HepG2 (cell line): ENCODE measurements around the gene RGS14. TPM values are rescaled to one million over a fixed set of nuclear protein-coding genes. Genes with fewer than 3 reads are reported as not detected.

Source experiments
- ASH2L ChIP-seq: fragments of 300-600, 200-600 bp; sonication (generic); IDR thresholded peaks from 2 replicates; pipeline ENCODE4 v1.7.0; 2017; ENCODE audit warnings: low read depth, mild to moderate bottlenecking, moderate library complexity, mixed read lengths, low read length; ENCODE audit not compliant: insufficient read length
- CEBPB ChIP-seq: IDR thresholded peaks from 2 replicates; pipeline ENCODE4 v1.6.1; 2011; ENCODE audit warnings: low read depth, low read length, improper control_type of control experiment, borderline replicate concordance
- FOXC1 ChIP-seq: sonication (generic); formaldehyde crosslinking; IDR thresholded peaks from 2 replicates; pipeline ENCODE4 v1.8.0; 2022; ENCODE audit warnings: mild to moderate bottlenecking, missing genetic modification reagents, borderline replicate concordance
- GLI4 ChIP-seq: sonication (generic); formaldehyde crosslinking; IDR thresholded peaks from 2 replicates; pipeline ENCODE4 v1.5.1; 2020; ENCODE audit warnings: missing genetic modification reagents, mild to moderate bottlenecking, moderate library complexity, borderline replicate concordance
- HNRNPL ChIP-seq: fragments of 200-400 bp; formaldehyde crosslinking; IDR thresholded peaks from 2 replicates; pipeline ENCODE4 v1.6.1; 2017; ENCODE audit warnings: mild to moderate bottlenecking, low read depth, low read length
- MED13 ChIP-seq: sonication (generic); formaldehyde crosslinking; IDR thresholded peaks from 2 replicates; pipeline ENCODE4 v1.5.0; 2020; ENCODE audit warnings: missing genetic modification reagents
- NFKB2 ChIP-seq: sonication (generic); formaldehyde crosslinking; IDR thresholded peaks from 2 replicates; pipeline ENCODE4 v1.4.0; 2020; ENCODE audit warnings: missing genetic modification reagents, borderline replicate concordance
- RFX1 ChIP-seq: fragments of 450-650 bp; IDR thresholded peaks from 2 replicates; pipeline ENCODE4 v1.6.1; 2017
- SMAD3 ChIP-seq: sonication (generic); formaldehyde crosslinking; IDR thresholded peaks from 2 replicates; pipeline ENCODE4 v1.4.0; 2020; ENCODE audit warnings: missing genetic modification reagents
- SOX5 ChIP-seq: IDR thresholded peaks from 2 replicates; pipeline ENCODE4 v1.6.1; 2016; ENCODE audit warnings: borderline replicate concordance
- ZBTB38 ChIP-seq: sonication (generic); formaldehyde crosslinking; IDR thresholded peaks from 2 replicates; pipeline ENCODE4 v1.5.1; 2020; ENCODE audit warnings: mild to moderate bottlenecking, missing genetic modification reagents
- ZBTB7B ChIP-seq: sonication (generic); formaldehyde crosslinking; IDR thresholded peaks from 2 replicates; pipeline ENCODE4 v1.4.0; 2020; ENCODE audit warnings: missing genetic modification reagents
- ZMYM3 ChIP-seq: sonication (generic); formaldehyde crosslinking; IDR thresholded peaks from 2 replicates; pipeline ENCODE4 v1.5.1; 2020; ENCODE audit warnings: mild to moderate bottlenecking, missing genetic modification reagents
- ZNF276 ChIP-seq: sonication (generic); formaldehyde crosslinking; IDR thresholded peaks from 2 replicates; pipeline ENCODE4 v1.4.0; 2020; ENCODE audit warnings: mild to moderate bottlenecking, low read depth, missing genetic modification reagents
- ZNF354B ChIP-seq: sonication (generic); formaldehyde crosslinking; IDR thresholded peaks from 2 replicates; pipeline ENCODE4 v1.8.0; 2022; ENCODE audit warnings: mild to moderate bottlenecking, missing genetic modification reagents
- ZNF44 ChIP-seq: sonication (generic); formaldehyde crosslinking; IDR thresholded peaks from 2 replicates; pipeline ENCODE4 v1.5.1; 2020; ENCODE audit warnings: mild to moderate bottlenecking, missing genetic modification reagents
- ZNF577 ChIP-seq: sonication (generic); formaldehyde crosslinking; IDR thresholded peaks from 2 replicates; pipeline ENCODE4 v1.4.0; 2020; ENCODE audit warnings: mild to moderate bottlenecking, low read depth, missing genetic modification reagents, borderline replicate concordance
- ZNF598 ChIP-seq: sonication (generic); formaldehyde crosslinking; IDR thresholded peaks from 2 replicates; pipeline ENCODE4 v1.5.1; 2020; ENCODE audit warnings: mild to moderate bottlenecking, missing genetic modification reagents, borderline replicate concordance
- polyA plus RNA-seq, 8 experiments: library from polyadenylated mRNA; depleted of rRNA in 3 of 8; stranded (reverse) in 7 of 8; unstranded in 1 of 8; fragments of >200 nt; fragmentation: Illumina TruSeq in 4 of 8; extraction: Trizol in 4 of 8; gene quantifications; 2 replicates each; pipeline versions ENCODE4 v1.2.1 to v1.2.3, GENCODE V29; 2011 to 2016; ENCODE audit warnings: low read depth in 4 of 8, missing spikeins in 1 of 8, mixed read lengths in 1 of 8; ENCODE audit not compliant: insufficient read depth in 1 of 8
- total RNA-seq, 5 experiments: library from RNA; depleted of rRNA; stranded (reverse); fragments of >200 nt; fragmentation: Illumina TruSeq; extraction: Trizol; gene quantifications; 2 replicates each; pipeline ENCODE4 v1.2.3, GENCODE V29; 2016; ENCODE audit warnings: low read depth in 1 of 5
- TF ChIP-seq, protein P1 (sequence below): IDR thresholded peaks from 2 replicates; pipeline ENCODE4 v1.6.1; 2016; ENCODE audit warnings: missing compliant biosample characterization, missing genetic modification reagents, borderline replicate concordance
- TF ChIP-seq, protein P2 (sequence below): sonication (generic); formaldehyde crosslinking; IDR thresholded peaks from 2 replicates; pipeline ENCODE4 v1.5.1; 2020; ENCODE audit warnings: missing genetic modification reagents, mild to moderate bottlenecking, borderline replicate concordance
- TF ChIP-seq, protein P3 (sequence below): sonication (generic); formaldehyde crosslinking; conservative IDR thresholded peaks from 2 replicates; pipeline ENCODE4 v1.4.0; 2020; ENCODE audit warnings: missing genetic modification reagents
- TF ChIP-seq, protein P4 (sequence below): sonication (generic); formaldehyde crosslinking; IDR thresholded peaks from 2 replicates; pipeline ENCODE4 v1.5.0; 2020; ENCODE audit warnings: mild to moderate bottlenecking, missing genetic modification reagents
- TF ChIP-seq, protein P5 (sequence below): sonication (generic); formaldehyde crosslinking; IDR thresholded peaks from 2 replicates; pipeline ENCODE4 v1.8.1; 2023; ENCODE audit warnings: missing genetic modification reagents, inconsistent platforms, borderline replicate concordance

RGS14 gene
- total and polyA plus RNA-seq, 2 of the 13 experiments (the other 11 are each of a cell fraction or from before 2014, with no cell fraction given), result 11.1 to 17.2 TPM

GRCh38 chr5:177325868-177326381 lies 31.8 kb upstream of the RGS14 start (continued):
- TF ChIP-seq, protein P1, sequence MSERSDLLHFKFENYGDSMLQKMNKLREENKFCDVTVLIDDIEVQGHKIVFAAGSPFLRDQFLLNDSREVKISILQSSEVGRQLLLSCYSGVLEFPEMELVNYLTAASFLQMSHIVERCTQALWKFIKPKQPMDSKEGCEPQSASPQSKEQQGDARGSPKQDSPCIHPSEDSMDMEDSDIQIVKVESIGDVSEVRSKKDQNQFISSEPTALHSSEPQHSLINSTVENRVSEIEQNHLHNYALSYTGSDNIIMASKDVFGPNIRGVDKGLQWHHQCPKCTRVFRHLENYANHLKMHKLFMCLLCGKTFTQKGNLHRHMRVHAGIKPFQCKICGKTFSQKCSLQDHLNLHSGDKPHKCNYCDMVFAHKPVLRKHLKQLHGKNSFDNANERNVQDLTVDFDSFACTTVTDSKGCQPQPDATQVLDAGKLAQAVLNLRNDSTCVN, result peak; percentile 97
- TF ChIP-seq, protein P2, sequence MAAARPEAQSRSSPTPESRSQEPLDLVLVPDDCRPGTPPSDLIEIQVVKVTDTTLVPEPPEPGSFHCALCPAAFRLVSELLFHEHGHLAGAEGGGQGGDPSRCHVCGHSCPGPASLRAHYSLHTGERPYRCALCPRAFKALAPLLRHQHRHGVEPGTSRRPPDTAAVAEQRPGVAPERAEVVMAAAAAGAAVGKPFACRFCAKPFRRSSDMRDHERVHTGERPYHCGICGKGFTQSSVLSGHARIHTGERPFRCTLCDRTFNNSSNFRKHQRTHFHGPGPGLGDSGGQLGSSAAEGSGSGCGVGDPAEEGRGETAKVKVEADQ, result no peak
- TF ChIP-seq ZNF276 (CRISPR knock-in tag) (no peak), NFKB2 (no peak), FOXC1 (CRISPR knock-in tag) (no peak), ZNF44 (no peak), ASH2L (peak; percentile 68), MED13 (CRISPR knock-in tag) (no peak), GLI4 (no peak), HNRNPL (no peak), ZBTB7B (CRISPR knock-in tag) (no peak), ZNF577 (CRISPR knock-in tag) (no peak), ZMYM3 (CRISPR knock-in tag) (no peak), ZBTB38 (CRISPR knock-in tag) (no peak), ZNF354B (CRISPR knock-in tag) (no peak), ZNF598 (no peak), SMAD3 (CRISPR knock-in tag) (no peak), RFX1 (peak; percentile 59; the same call in 1 of the 2 replicates), SOX5 (CRISPR knock-in tag) (peak; percentile 97), CEBPB (peak; percentile 84)
- TF ChIP-seq, protein P3, sequence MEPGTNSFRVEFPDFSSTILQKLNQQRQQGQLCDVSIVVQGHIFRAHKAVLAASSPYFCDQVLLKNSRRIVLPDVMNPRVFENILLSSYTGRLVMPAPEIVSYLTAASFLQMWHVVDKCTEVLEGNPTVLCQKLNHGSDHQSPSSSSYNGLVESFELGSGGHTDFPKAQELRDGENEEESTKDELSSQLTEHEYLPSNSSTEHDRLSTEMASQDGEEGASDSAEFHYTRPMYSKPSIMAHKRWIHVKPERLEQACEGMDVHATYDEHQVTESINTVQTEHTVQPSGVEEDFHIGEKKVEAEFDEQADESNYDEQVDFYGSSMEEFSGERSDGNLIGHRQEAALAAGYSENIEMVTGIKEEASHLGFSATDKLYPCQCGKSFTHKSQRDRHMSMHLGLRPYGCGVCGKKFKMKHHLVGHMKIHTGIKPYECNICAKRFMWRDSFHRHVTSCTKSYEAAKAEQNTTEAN (CRISPR knock-in tag), result no peak
- TF ChIP-seq, protein P4, sequence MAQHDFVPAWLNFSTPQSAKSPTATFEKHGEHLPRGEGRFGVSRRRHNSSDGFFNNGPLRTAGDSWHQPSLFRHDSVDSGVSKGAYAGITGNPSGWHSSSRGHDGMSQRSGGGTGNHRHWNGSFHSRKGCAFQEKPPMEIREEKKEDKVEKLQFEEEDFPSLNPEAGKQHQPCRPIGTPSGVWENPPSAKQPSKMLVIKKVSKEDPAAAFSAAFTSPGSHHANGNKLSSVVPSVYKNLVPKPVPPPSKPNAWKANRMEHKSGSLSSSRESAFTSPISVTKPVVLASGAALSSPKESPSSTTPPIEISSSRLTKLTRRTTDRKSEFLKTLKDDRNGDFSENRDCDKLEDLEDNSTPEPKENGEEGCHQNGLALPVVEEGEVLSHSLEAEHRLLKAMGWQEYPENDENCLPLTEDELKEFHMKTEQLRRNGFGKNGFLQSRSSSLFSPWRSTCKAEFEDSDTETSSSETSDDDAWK, result no peak
- TF ChIP-seq, protein P5, sequence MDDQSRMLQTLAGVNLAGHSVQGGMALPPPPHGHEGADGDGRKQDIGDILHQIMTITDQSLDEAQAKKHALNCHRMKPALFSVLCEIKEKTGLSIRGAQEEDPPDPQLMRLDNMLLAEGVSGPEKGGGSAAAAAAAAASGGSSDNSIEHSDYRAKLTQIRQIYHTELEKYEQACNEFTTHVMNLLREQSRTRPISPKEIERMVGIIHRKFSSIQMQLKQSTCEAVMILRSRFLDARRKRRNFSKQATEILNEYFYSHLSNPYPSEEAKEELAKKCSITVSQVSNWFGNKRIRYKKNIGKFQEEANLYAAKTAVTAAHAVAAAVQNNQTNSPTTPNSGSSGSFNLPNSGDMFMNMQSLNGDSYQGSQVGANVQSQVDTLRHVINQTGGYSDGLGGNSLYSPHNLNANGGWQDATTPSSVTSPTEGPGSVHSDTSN (CRISPR knock-in tag), result no peak
